Stimulated activated CD8-positive, alpha-beta memory T cell treated with anti-CD3 and anti-CD28 coated beads, Interleukin-2, amount 100 ng/mL, for 1 hour (primary cell): ENCODE measurements around the gene RNF169.

Experiments
- DNase-seq, 2 donors: peaks; one replicate each; pipeline ENCODE4 v3.0.0-alpha.2; 2020; ENCODE audit warnings: low read depth in 2 of 2

RNF169 gene, protein sequence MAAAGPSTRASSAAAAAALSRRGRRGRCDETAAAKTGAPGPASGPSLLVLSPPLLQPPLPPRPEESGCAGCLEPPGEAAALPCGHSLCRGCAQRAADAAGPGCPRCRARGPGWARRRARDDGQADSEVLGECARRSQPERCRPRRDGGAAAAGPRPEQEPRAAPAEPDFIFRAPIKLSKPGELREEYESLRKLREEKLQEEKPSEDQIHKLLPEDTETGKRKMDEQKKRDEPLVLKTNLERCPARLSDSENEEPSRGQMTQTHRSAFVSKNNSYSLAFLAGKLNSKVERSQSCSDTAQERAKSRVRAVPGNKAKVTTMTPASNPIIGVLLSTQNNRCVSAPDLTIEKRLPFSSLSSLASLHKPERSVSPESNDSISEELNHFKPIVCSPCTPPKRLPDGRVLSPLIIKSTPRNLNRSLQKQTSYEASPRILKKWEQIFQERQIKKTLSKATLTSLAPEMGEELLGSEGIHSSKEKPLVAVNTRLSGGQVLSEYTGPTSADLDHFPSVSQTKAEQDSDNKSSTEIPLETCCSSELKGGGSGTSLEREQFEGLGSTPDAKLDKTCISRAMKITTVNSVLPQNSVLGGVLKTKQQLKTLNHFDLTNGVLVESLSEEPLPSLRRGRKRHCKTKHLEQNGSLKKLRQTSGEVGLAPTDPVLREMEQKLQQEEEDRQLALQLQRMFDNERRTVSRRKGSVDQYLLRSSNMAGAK

DNA sequence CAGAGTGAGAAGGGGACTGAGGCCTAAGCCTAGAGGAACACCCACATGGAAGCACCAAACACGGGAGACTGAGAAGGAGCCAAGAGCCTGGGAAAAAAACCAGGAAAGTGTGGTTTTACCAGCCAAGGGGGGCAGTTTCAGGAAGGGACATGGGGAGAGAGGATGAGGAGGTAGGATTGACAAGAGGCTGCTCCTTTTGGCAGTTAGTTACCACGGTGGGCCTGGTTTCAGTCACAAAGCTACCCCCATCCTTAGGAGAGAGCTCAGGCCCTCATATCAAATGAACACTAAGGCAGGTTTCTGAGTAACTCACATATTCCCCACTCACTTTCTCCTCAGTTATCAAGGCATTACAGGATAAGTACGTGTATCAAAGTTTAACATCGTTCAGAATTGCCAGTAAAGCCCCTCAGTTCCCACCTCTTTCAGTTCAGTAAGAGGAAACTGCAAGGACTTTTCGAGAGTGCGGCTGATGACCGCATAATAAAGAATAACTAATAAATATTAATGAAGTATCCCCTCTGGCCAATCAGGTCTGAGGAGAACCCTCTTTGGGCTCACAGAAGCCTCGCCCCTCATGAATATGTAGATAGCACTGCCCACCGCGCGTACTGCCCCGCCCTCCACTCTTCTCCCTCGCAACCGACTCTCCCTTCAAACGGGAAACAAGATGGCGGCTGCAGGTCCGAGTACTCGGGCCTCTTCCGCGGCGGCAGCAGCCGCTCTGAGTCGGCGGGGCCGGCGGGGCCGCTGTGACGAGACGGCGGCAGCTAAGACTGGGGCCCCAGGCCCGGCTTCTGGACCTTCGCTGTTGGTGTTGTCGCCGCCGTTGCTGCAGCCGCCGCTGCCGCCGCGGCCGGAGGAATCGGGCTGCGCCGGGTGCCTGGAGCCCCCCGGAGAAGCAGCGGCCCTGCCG lies at the start of gene RNF169:
TSS of gene RNF169 (plus strand) at position 639 of the 916 bp plus-strand sequence. CDS start at position 671, 32 bp downstream.
- DNase-seq: peak; percentile 67 to 82

DNA sequence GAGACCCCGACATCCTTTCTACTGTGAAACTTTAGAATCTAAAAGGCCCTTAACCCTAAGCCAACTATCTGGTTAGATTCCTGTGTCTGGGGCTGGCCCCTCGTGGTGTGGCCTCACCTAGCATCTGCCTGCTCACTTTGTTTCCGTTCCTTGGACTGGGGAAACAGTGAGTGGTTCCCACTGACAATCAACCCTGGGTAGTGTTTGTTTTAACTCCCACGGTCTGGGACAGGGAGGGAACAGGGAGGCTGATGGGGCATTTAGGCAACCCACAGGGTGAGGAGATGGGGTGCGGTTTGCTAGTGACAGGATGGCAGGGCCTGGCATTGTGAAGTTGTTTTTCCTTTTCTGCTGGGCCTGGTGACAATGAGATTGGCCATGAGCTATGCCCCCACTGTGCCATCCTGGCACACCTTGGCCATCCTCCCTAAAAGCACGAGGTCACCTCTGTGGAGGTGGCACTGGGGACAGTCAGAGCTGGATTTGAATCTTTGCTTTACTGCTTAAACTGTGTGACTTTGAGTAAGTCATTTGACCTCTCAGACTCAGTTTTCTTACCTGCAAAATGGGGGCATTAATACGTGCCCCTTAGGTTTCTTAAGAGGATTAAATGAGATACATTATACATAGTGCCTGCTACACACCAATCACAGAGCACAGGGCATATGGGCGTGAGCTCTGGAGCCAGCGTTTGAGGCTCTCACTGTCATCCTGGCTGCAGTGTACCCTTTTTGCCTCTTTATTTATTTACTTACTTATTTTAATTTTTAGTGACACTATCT lies 48.8 kb upstream of the RNF169 start:
- no peak for DNase-seq

DNA sequence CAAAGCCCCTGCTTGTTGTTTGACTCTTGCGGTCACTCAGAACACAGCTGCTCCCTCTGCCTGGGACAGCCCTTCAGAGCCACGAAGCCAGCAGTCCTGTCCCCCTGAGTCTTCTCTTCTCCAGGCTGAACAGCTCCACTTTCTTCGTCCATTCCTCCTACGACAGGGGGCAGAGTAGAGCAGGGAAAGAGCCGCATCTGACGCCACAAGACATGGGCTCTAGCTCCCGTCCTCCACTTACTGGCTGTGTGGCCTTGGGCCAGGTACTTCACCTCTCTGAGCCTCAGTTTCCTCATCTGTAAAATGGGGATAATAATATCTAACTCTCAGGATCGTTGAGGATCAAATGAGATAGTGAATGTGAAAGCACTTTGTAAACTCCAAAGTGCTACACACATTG lies 47.3 kb upstream of the RNF169 start:
- no peak for DNase-seq

DNA sequence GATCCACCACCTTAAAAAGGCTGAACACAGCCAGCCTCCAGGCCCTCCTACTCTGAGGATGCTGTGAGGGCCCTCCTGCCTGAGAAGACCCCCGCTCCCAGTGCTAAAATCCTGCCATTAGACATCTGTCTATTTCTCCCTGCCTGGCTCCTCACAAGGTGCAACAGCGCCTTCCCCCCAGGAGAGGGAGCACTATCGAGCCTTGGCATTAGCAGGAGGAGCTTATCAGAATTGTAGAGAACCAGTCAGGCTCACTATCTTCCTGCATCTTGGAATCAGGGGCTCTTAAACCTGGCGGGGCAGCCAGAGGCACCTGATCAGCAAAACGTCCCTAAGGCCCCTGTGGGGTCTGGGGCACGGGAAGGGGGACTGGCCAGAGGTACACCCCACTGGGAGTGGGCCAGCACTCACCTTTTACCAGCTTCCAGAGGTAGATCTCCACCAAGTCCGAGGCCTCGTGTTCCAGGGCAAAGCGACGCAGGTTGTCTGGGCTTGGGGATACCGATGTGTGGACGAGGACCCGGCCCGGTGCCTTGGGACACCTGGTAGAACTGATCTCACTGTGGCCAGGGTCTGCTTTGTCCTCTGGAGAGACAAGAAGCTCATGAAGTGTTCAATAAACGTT lies 46.2 kb upstream of the RNF169 start:
- peak; percentile 8 to 37 for DNase-seq

DNA sequence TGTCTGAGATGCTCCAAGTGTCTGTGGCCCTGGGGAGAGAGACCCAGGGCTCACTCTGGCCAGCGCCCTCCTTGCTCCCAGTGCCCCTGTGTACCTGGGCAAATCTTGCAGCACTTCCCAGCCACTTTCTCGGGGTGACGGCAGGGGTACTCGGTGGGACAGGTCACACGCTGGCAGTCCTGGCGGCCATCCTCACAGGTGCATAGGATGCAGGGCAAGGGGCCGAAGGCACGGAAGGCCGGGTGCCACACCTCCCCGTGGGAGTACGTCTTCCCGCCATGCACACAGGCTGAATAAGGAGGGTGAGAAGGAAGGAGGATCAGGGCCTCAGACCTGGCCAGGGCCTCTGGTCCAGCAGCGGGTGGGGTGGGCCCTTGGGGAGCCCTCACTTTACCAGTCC lies 45.4 kb upstream of the RNF169 start:
- no peak for DNase-seq

DNA sequence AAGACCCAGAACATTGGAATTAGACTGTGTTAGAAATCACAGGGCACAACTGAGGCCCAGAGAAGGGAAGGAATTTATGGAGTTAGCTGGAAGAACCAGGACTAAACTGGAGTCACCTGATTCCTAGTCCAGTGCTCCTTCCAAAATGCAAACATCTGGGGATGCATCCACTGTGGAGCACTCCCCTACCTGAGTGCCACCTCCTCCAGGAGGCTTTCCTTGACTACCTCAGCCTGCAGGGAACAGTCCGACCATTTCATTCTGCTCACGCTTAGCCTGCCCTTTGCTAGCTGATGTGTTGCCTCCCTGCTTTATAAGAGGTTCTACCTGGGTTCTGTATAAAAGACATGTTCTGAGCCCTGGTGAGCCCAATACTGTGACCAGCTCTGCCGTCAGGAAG lies 41.5 kb upstream of the RNF169 start:
- no peak for DNase-seq

DNA sequence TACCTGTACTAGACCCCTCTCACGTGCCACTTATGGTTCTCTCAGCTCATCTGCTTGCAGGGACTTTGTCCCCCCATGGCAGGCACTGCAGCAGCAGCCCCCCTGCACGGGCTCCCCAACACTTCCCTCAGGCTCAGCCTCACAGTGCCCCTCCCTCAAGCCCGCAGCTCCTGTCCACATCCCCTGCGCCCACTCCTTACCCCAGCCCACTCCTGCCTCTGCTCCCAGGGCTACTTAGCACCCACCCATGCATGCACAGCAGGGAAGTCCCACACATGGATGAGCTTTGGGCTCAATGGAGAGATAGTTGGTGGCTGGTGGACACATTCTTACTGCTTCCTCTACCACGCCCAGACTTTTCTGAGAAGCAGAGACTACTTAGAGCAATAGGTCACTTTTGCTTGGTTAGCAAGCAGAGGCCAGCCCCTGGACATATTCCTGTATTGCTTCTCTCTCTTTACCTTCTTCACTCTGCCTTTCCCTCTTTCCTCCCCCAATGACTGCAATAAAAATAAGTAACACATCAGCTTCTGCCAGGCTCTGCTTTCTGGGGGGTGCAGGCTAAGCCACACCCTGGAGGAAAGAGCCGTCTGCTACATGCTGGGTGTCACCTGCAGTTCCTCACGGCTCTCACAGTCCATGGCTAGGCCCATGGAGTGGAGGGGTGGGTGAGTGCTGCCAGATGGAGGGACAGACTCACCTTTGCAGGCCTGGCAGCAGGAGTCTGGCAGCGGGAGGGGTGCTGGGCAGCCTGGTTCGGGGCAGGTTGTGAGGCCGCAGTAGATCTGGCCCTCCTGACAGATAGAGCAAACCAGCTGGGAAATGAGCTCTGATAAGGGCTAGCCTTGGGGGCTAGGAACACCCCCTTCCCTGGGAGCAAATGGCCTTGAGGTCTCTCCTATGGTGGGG lies 40.8 kb upstream of the RNF169 start:
- DNase-seq: no peak

DNA sequence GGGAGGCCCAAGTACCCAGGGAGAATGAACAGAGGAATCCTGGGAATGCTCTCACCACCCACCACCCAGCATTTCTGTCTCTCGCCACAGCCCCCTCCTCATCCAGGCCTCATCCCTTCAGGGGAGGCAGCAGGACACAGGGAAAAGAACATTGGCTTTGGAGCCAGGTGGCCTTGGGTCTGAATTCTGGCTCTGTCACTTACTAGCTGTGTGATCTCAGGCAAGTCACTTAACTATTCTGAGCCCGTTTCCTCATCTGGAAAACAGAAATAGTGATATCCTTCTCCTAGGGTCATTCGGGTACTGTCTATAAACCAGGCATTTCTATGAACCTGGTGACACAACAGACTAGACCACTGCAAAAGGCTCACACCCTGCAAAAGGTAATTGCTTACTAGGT lies 39.5 kb upstream of the RNF169 start:
- no peak for DNase-seq

DNA sequence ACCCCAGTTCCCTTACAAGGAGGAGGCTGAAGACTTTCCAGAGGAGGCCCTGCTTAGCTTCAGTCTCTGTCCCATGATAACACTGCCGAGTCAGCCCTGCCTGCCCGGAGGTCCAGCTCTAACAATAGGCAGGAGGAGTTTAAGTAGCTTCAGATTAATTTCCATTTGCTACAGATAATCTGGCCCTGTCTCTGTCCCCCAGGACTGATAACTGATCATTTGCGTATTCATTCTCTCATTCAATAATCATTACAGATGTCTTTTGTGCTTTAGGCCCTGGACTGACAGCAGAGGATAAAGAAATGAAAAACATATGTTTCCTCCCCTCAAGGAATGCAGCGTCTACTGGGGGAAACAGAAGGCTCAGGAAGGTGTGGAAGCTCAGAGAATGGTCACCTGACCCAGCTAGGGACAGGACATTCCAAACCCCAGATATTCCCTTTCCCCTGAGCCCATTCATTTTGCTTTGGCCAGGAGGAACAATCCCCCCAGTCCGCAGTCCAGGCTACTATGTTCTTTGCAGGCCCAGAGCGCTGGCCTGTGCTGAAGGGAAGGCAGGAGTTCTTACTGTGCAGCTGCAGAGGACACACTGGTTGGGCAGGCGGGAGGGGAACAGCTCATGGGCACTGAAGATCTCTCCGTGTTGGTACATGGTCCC lies 38.2 kb upstream of the RNF169 start:
- no peak for DNase-seq

DNA sequence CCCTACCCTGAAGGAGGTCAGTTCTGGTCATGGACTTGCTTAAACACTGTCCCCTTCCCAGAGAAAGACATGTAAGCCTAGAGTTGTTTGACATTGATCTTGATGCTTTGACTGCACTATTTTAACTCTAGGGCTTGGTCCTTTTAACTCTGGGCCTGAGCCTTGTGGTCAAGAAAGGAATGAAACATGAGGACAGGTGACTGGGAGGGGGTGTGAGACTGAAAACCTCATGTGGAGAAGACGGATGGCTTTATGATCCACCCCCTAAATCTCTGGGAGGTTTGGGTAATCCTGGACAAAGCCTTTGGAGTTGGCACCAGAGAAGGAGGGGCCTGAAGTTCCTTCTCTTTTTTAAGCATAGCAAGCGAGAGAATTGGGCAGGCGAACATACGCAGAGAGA lies 35.0 kb upstream of the RNF169 start:
- DNase-seq: no peak

DNA sequence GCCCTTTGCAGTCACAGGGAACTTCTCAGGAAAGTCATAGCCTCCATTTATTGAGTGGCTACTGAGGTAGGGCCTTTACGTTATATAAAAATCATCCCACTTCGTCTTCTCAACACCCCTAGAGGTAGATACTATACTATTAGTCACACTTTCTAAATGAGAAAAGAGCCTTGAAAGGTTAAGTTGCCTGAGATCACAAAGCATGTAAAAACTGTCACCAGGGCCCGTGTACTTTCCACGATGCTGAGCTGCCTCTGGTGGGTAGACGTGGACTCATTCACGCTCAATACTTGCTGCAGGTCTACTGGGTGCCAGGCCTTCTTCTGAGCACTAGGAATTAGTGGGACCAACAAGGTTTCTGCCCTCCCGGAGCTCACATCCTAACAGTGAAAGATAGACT lies 33.7 kb upstream of the RNF169 start:
- no peak for DNase-seq

DNA sequence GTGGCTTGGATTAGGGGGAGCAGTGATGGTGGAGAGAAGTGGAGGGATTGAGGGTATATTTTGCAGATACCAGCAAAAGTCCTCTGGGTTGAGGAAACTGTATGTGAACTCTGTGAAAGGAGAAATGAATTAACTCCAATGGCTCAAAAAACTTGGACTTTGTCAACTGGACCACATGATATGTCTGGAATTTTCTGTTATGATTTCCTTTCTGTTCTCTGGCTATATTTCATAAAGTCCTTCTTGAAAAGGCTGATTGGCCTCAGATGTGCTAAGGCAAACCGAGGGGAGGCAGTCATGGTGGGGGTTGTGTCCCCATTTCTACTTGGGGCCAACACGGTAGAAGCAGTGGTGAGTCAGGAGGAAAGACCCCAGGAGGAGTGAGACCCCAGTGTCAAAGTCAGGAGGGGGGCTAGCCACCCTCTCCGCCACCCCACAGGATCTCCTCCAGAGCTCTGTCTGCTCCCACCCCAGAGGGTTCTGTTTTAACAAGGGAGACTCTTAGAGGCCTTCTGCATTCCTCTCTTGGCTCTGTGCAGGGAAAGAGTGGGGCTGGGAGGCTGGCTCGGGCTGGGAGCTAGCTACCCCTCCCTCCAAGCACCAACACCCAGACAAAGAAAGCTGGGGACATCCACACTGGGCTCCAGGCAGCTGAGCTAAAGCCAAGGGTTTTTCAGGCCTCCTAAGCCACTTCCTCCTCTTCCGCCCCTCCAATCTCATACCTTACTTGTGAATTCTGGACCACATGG lies 31.3 kb upstream of the RNF169 start:
- no peak for DNase-seq

DNA sequence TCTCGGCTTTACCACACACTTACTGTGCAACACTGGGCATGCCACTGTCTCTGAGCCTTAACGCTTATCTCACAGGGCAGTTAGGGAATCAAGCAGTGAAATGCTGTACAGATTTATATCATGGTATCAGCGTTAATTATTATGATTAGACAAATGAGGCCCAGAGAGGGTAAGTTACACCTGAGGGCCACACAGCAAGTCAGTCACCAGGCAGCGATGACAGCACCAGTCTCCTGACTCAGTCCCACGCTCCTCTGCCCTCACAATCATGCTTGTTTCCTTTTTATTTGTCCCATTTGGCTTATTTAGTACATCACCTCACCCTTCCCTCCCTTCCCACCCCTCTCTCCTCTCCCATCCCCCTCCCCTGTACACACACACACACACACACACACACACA lies 29.6 kb upstream of the RNF169 start:
- no peak for DNase-seq

DNA sequence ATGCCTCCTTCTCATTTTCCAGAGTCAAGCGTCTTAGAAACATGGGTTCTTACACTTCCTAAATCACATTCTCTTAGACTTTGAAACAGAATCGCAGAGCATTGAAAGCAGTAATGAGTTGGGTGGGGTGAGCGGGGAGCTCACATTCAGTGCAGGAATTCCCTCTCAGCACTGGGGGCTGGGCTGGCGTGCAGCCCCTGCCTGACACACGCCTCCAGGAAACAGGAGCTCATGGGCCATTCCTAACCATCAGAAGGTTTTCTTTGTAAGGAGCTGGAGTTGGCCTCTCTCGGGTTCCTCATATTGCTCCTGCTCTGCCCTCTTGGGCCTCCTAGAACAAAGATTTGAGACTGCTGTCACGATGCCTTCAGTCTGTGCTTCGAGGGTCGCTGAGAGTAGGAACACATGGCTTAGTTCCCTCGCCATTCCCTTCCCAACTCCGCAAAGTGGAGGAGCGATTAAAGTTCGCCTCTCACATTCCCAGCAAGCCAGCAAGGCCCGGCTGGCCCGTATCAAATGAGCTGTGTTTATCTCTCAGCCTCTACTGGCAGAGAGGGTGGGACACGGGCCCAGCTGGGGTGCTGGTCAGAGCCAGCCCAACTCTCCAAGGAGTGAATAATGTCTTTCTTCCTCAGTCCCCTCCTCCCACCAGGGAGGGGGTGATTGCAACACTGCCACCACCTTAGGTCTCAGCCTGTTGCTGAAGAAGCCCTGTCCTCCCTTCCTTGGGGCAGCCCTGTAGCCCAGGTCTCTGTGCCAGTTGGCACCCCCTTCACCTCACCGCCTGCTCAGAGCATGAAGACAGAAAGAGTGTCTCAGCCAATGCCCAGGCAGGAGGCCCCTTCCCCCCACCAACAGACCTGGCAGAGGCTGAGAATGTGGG lies 27.8 kb upstream of the RNF169 start:
- DNase-seq: no peak

DNA sequence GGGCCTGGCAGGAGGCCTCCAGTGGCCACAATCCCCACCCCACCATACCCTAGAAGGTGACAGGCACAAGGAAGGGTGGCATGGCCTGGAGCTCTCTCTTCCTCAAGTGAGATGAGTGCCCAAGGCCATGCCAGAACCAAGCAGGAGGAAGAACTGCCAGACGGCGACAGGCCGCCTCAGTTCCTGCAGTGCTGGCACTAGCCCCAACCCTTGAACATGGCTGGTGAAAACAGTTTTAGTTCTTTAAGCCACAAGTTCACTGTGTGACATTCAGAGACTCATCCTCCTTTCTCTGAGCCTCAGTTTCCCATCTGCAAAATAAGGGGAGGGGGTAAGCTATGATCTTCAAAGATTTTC lies 27.2 kb upstream of the RNF169 start:
- DNase-seq: no peak

DNA sequence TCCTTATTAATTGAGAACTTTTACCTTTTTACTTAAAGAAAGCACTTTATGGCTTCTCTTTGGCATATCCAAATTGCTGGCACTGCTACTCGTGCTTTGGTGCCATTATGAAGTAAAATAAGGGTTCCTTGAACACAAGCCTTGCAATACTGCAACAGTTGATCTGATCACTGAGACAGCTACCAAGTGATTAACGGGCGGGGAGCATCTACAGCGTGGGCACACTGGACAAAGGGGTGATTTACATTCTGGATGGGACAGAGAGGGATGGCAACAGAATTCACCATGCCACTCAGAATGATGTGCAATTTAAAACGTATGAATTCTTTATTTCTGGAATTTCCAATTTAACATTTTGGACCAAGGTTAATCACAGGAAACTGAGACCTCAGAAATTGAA lies 25.1 kb upstream of the RNF169 start:
- DNase-seq: no peak

DNA sequence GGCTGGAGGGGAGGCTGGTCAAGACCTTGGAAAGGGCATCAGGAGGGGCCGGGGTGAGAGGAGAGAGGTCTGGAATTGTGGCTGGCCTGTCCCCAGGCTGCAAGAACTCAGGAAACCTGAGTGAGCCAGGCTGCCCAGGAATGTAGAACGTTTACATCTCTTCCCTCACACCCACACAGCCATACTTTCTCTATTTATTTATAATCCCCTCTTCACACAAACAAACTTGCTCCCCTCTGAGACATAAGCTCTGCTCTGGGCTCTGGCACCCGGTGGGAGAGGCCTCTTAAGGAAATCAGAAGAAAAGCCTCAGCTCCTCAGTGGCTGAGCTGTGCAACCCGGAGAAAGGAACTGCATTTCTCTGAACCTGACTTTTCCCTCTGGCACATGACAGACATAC lies 22.9 kb upstream of the RNF169 start:
- no peak for DNase-seq
